NCI-H345 treated with DMSO at 0.1 percent for 48 hours (cell line): Measurements from ENCODE around the gene ZNF740.
A peak's percentile ranks its signal among the peaks of the same experiment; 100 is the strongest.

Experiments
- DNase-seq: peaks from one replicate; lab custom pipeline; 2025; ENCODE audit not compliant: unreplicated experiment; lab: John Stamatoyannopoulos, UW

The ZNF740 gene

GRCh38 chr12:53212931-53213330 lies 32.4 kb downstream of the ZNF740 start:
- no peak for DNase-seq

- DNase-seq: peak; percentile 82
Observed at GRCh38 chr12:53213348-53213747, 32.8 kb downstream of the ZNF740 start.

GRCh38 chr12:53214221-53214620 lies 33.7 kb downstream of the ZNF740 start:
- DNase-seq: no peak

GRCh38 chr12:53214687-53215455 lies 34.3 kb downstream of the ZNF740 start:
- no peak for DNase-seq

- no peak for DNase-seq
Observed at GRCh38 chr12:53215497-53215896, 35.0 kb downstream of the ZNF740 start.

- no peak for DNase-seq
Observed at GRCh38 chr12:53217051-53217930, 36.8 kb downstream of the ZNF740 start.

- no peak for DNase-seq
Observed at GRCh38 chr12:53217931-53218307, 37.4 kb downstream of the ZNF740 start.

- DNase-seq: no peak
Observed at GRCh38 chr12:53218551-53219291, 38.2 kb downstream of the ZNF740 start.

GRCh38 chr12:53219292-53219955 lies 38.9 kb downstream of the ZNF740 start:
- no peak for DNase-seq

GRCh38 chr12:53219956-53220693 lies 39.6 kb downstream of the ZNF740 start:
- peak; percentile 36 for DNase-seq

- DNase-seq: peak; percentile 66
Observed at GRCh38 chr12:53220694-53221202, 40.2 kb downstream of the ZNF740 start.

- DNase-seq: peak; percentile 40
Observed at GRCh38 chr12:53221203-53222080, 40.9 kb downstream of the ZNF740 start.

GRCh38 chr12:53222170-53222721 lies 41.7 kb downstream of the ZNF740 start:
- DNase-seq: no peak

- no peak for DNase-seq
Observed at GRCh38 chr12:53222806-53223261, 42.3 kb downstream of the ZNF740 start.

- DNase-seq: no peak
Observed at GRCh38 chr12:53223389-53224060, 43.0 kb downstream of the ZNF740 start.

GRCh38 chr12:53224061-53224896 lies 43.8 kb downstream of the ZNF740 start:
- DNase-seq: no peak
